ENCODE measurements around the gene CACNA1C. TPM values are rescaled to one million over a fixed set of nuclear protein-coding genes. Genes with fewer than 3 reads are reported as not detected.

The CACNA1C gene
- total RNA-seq, 1 experiment from 2014 or later, result 1.1 TPM

DNA sequence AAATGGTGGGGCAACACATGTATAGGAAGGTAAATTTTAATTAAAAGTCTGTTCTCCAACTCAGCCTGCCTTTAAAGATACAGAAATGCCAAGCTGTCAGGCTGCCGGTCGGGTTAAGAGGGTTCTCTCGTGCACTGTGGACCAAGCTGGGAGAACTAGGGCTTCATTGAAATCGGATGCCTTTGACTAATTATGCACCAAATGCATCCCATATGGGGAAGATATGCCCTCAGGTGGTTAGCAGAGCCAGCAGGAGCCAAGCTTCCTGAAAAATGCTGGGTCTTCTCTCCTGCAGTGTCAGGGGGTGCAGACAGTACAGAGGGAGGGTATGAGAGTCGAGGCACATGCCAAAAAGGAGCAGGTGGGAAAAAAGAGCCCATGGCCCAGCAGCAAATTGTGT lies 236.1 kb downstream of the CACNA1C start:
- no peak overlapping the region for H2BK15ac ChIP-seq (ENCODE audit: low read depth, low read length)
- no peak overlapping the region for H2AFZ ChIP-seq (ENCODE audit: low read length)
- H4K20me1 ChIP-seq (ENCODE audit: control insufficient read depth, insufficient read depth, insufficient read length), result no peaks in the 10 kb centered on the region
- H3K4me1 Mint-ChIP-seq, result peaks cover 59 to 67% of the 10 kb centered on the region in 2 experiments
- no CpG with 5 or more reads among the region's 5 CpGs for WGBS (ENCODE audit: extremely low coverage, insufficient read length, low lambda C conversion rate)
- no peak overlapping the region for H3K56ac ChIP-seq (ENCODE audit: insufficient read length, low read depth, low read length)
- H3K18ac ChIP-seq (ENCODE audit: insufficient read length, low read depth, low read length), result no peak overlapping the region
- H3K27me3 Mint-ChIP-seq (ENCODE audit: low read depth), result peaks cover 4% of the 10 kb centered on the region; the same call in 1 of the 2 replicates
- H3K14ac ChIP-seq (ENCODE audit: insufficient read depth, low read length), result no peak overlapping the region
- H3K27ac Mint-ChIP-seq, result no peak overlapping the region
- no peak overlapping the region for H3K23ac ChIP-seq (ENCODE audit: insufficient read length, low read depth, low read length)
- no peaks in the 10 kb centered on the region for H3K9me3 ChIP-seq (ENCODE audit: control insufficient read depth, low read depth, low read length)
- no peak overlapping the region for H3K9ac ChIP-seq (ENCODE audit: extremely low read depth, insufficient read length, low read length)
- no peak overlapping the region for H2BK12ac ChIP-seq (ENCODE audit: insufficient read length, low read depth, low read length)
- DNase-seq, result no peak
- no peak overlapping the region for H3K27ac ChIP-seq (ENCODE audit: insufficient read length, low read depth, low read length)
- H2BK120ac ChIP-seq (ENCODE audit: low read depth, low read length, poor library complexity, severe bottlenecking), result no peak overlapping the region
- TF ChIP-seq, protein P1, sequence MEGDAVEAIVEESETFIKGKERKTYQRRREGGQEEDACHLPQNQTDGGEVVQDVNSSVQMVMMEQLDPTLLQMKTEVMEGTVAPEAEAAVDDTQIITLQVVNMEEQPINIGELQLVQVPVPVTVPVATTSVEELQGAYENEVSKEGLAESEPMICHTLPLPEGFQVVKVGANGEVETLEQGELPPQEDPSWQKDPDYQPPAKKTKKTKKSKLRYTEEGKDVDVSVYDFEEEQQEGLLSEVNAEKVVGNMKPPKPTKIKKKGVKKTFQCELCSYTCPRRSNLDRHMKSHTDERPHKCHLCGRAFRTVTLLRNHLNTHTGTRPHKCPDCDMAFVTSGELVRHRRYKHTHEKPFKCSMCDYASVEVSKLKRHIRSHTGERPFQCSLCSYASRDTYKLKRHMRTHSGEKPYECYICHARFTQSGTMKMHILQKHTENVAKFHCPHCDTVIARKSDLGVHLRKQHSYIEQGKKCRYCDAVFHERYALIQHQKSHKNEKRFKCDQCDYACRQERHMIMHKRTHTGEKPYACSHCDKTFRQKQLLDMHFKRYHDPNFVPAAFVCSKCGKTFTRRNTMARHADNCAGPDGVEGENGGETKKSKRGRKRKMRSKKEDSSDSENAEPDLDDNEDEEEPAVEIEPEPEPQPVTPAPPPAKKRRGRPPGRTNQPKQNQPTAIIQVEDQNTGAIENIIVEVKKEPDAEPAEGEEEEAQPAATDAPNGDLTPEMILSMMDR (conservative IDR thresholded peaks at IDR 0.05), result no peak
- no peaks in the 10 kb centered on the region for H3K36me3 Mint-ChIP-seq (ENCODE audit: insufficient read depth in 1 of 3, low read depth in 3 of 3)
- H4K5ac ChIP-seq (ENCODE audit: insufficient read length, low read depth, low read length), result no peak overlapping the region
- H2BK20ac ChIP-seq (ENCODE audit: low read depth, low read length, poor library complexity, severe bottlenecking), result no peak overlapping the region
- no peaks in the 10 kb centered on the region for H3K27me3 ChIP-seq (ENCODE audit: insufficient read depth, low read length)
- no peak overlapping the region for H4K91ac ChIP-seq (ENCODE audit: insufficient read length, low read depth, low read length)
- H2BK5ac ChIP-seq (ENCODE audit: insufficient read length, low read length), result no peak overlapping the region
- no peaks in the 10 kb centered on the region for H3K79me1 ChIP-seq (ENCODE audit: insufficient read depth, low read depth, low read length, poor library complexity, severe bottlenecking)
- no peak overlapping the region for H4K8ac ChIP-seq (replicated peaks; ENCODE audit: insufficient read length, low read depth, low read length)
- H3K4me3 Mint-ChIP-seq, result no peak overlapping the region; a peak in 1 of 5 replicates
- no peaks in the 10 kb centered on the region for H3K79me2 ChIP-seq (ENCODE audit: insufficient read depth, low read length)
- H3K4me1 ChIP-seq (ENCODE audit: insufficient read depth, low read length), result peaks cover 2% of the 10 kb centered on the region; the same call in 1 of the 2 replicates
- no peak overlapping the region for H3K4me2 ChIP-seq (ENCODE audit: insufficient read depth, insufficient read length, low read length)
- no peak overlapping the region for H3K4ac ChIP-seq (ENCODE audit: low read depth, low read length)
- H3K9me3 Mint-ChIP-seq, result no peaks in the 10 kb centered on the region
- H3K23me2 ChIP-seq (ENCODE audit: insufficient read length, low read depth, low read length, poor library complexity, severe bottlenecking), result no peaks in the 10 kb centered on the region
- H2AK5ac ChIP-seq (ENCODE audit: insufficient read length, low read length), result no peak overlapping the region
- H3T11ph ChIP-seq (ENCODE audit: low read length), result no peak overlapping the region

All from H9 (cell line).